Transverse colon (tissue), 4 donors: ENCODE data around the gene ANKRD50. TPM values are rescaled to one million over a fixed set of nuclear protein-coding genes. Genes with fewer than 3 reads are reported as not detected.

Source experiments
- DNase-seq: peaks from one replicate; pipeline ENCODE4 v3.0.0-alpha.2; 2019
- H3K27ac ChIP-seq, 4 donors: fragments of 200-600 bp; sonication (generic); 2 replicates each; pipeline ENCODE4 v1.5.1; 2016 to 2018; ENCODE audit warnings: inconsistent platforms in 4 of 4
- H3K27me3 ChIP-seq: fragments of 200-600 bp; sonication (generic); 2 replicates; pipeline ENCODE4 v1.5.1; 2017; ENCODE audit warnings: inconsistent platforms
- H3K36me3 ChIP-seq, 4 donors: fragments of 200-600 bp; sonication (generic); 2 replicates each; pipeline ENCODE4 v1.5.1; 2017 to 2019; ENCODE audit warnings: inconsistent platforms in 4 of 4
- H3K4me1 ChIP-seq, 4 donors: fragments of 200-600 bp; sonication (generic); 2 replicates each; pipeline ENCODE4 v1.5.1; 2017 to 2020; ENCODE audit warnings: inconsistent platforms in 4 of 4
- H3K4me3 ChIP-seq, 4 donors: fragments of 200-600 bp; sonication (generic); 1 replicate in 1 of 4; 2 replicates in 3 of 4; pipeline versions ENCODE4 v1.5.1 to v1.6.1; 2017 to 2019; ENCODE audit warnings: inconsistent platforms in 4 of 4
- H3K9me3 ChIP-seq, 2 donors: fragments of 200-600 bp; sonication (generic); 2 replicates each; pipeline ENCODE4 v1.5.1; 2017 to 2019; ENCODE audit warnings: inconsistent platforms in 2 of 2
- EP300 ChIP-seq: sonication (generic); formaldehyde crosslinking; IDR thresholded peaks from one replicate; pipeline ENCODE4 v1.6.1; 2017; ENCODE audit warnings: antibody characterized with exemption, low read depth
- POLR2A ChIP-seq: fragments of 450-650 bp; IDR thresholded peaks from one replicate; pipeline ENCODE4 v1.6.1; 2016; ENCODE audit warnings: antibody characterized with exemption, mild to moderate bottlenecking, moderate library complexity
- POLR2AphosphoS5 ChIP-seq, 3 donors: sonication (generic); formaldehyde crosslinking; IDR thresholded peaks; one replicate each; pipeline ENCODE4 v1.6.1; 2016; ENCODE audit warnings: antibody characterized with exemption in 3 of 3
- WGBS, 2 donors: methylation state at CpG; one replicate each; pipeline ENCODE4 v1.1.5; 2018; ENCODE audit warnings: low coverage in 1 of 2; 5-methylcytosine and 5-hydroxymethylcytosine counted together
- in situ Hi-C, 4 donors: fragments of 200-750 bp; cut with MboI; loops; one replicate each; pipeline versions ENCODE4 v1.15.0 to v1.15.1; 2017; ENCODE audit warnings: low sequenced_read_pairs in 3 of 4, low pct_ligation_motif_present in 1 of 4, low pct_unique_long_range_greater_than_20kb in 1 of 4
- intact Hi-C: fragments of 100-400 bp; cut with DNase I; formaldehyde crosslinking; loops from one replicate; pipeline ENCODE4 v1.15.1; 2023; ENCODE audit warnings: low total_unique reads
- total RNA-seq, 4 donors: library from RNA; depleted of rRNA; stranded (reverse); fragments of >200 nt; gene quantifications; one replicate each; pipeline ENCODE4 v1.1.0, GENCODE V29; 2016
- TF ChIP-seq, protein P1 (sequence below), 5 experiments: fragments of 200-600 bp in 3 of 5; fragments of 450-650 bp in 2 of 5; sonication (generic) in 3 of 5; IDR thresholded peaks; 1 replicate in 2 of 5; 2 replicates in 3 of 5; pipeline ENCODE4 v1.5.1; 2016 to 2017; ENCODE audit warnings: antibody characterized with exemption in 5 of 5, inconsistent platforms in 3 of 5, mild to moderate bottlenecking in 2 of 5, moderate library complexity in 1 of 5

ANKRD50 gene
- total RNA-seq, 4 donors from 2014 or later, result 11.9 to 31.8 (median 13.9) TPM

- Histone ChIP-seq H3K4me3 (no peak overlapping the region), H3K4me1 (peaks cover 0 to 7% (median 0%) of the 10 kb centered on the region in 4 donors), H3K9me3 (no peaks in the 10 kb centered on the region), H3K36me3 (no peaks in the 10 kb centered on the region), H3K27ac (no peak overlapping the region), H3K27me3 (no peaks in the 10 kb centered on the region)
- no peak for DNase-seq
- WGBS, 2 donors, result 85 to 88% methylated on average over 4 to 5 of the region's 5 CpGs
- TF ChIP-seq POLR2A, result no peak
- TF ChIP-seq POLR2AphosphoS5 (IDR thresholded peaks at IDR 0.05), result no peak
- no peak for TF ChIP-seq EP300
- TF ChIP-seq, protein P1, sequence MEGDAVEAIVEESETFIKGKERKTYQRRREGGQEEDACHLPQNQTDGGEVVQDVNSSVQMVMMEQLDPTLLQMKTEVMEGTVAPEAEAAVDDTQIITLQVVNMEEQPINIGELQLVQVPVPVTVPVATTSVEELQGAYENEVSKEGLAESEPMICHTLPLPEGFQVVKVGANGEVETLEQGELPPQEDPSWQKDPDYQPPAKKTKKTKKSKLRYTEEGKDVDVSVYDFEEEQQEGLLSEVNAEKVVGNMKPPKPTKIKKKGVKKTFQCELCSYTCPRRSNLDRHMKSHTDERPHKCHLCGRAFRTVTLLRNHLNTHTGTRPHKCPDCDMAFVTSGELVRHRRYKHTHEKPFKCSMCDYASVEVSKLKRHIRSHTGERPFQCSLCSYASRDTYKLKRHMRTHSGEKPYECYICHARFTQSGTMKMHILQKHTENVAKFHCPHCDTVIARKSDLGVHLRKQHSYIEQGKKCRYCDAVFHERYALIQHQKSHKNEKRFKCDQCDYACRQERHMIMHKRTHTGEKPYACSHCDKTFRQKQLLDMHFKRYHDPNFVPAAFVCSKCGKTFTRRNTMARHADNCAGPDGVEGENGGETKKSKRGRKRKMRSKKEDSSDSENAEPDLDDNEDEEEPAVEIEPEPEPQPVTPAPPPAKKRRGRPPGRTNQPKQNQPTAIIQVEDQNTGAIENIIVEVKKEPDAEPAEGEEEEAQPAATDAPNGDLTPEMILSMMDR (IDR thresholded peaks at IDR 0.05), result no peak
- intact Hi-C loops (no loop called here), in situ Hi-C loops (no loop called here)
These were observed 80.1 kb downstream of the ANKRD50 start for GRCh38 chr4:124632439-124632838.

DNA sequence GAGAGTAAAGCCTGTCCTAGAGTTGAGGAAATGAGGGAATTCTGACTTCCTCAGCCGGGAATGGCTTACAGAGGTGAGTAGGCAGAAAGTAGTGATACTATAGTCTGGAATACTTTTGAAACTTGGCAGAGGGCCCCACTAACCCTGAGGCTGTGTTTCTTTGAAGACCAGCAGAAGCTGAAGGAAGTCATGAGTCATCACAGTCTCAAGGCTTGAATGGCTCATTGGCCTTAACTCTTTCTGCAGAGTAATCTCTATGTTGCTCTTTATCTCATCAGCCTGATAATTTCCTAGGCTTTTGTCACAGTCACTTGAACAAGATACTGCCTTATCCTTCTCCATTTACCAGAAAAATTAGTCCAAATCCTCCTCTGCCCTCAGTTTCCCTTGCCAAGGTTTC is 80.8 kb downstream of the ANKRD50 start:
- Histone ChIP-seq H3K4me1 (peaks cover 0 to 7% (median 0%) of the 10 kb centered on the region in 4 donors), H3K27ac (no peak overlapping the region), H3K9me3 (no peaks in the 10 kb centered on the region), H3K27me3 (no peaks in the 10 kb centered on the region), H3K36me3 (no peaks in the 10 kb centered on the region), H3K4me3 (no peak overlapping the region)
- intact Hi-C loops (no loop called here), in situ Hi-C loops (no loop called here)
- 30 to 33% methylated on average over 1 of the region's 1 CpG for WGBS, 2 donors
- peak; percentile 8 for DNase-seq
- TF ChIP-seq POLR2AphosphoS5 (IDR thresholded peaks at IDR 0.05) (no peak), POLR2A (no peak), EP300 (no peak)
- TF ChIP-seq, protein P1 (IDR thresholded peaks at IDR 0.05), result no peak

DNA sequence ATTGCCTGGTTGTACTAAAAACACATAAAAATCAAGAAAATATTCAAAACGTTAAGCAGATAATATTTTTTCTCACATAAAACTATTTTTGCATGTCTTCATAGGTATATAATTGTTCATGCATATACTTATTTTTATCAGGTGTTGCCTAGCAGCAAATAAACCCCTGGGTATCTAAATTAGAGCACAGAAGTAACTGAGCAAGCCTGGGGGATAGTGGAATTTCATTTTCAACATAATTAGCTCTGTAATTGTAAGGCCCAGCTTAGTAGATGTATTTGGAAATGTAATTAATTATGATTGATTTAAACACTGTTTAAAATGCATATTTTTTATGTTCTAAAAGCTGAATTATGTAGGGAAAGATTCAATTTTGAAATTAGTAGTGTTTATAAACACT is 82.9 kb downstream of the ANKRD50 start:
- intact Hi-C loops, result no loop called here
- WGBS, 2 donors, result 65 to 73% methylated on average over 1 of the region's 1 CpG
- TF ChIP-seq POLR2AphosphoS5 (IDR thresholded peaks at IDR 0.05) (no peak), POLR2A (no peak), EP300 (no peak)
- TF ChIP-seq, protein P1 (IDR thresholded peaks at IDR 0.05), result no peak

More for the DNA sequence above, 82.9 kb downstream of the ANKRD50 start:
- no peaks in the 10 kb centered on the region for H3K36me3 ChIP-seq
- DNase-seq, result no peak
- H3K9me3 ChIP-seq, result no peaks in the 10 kb centered on the region
- H3K27me3 ChIP-seq, result no peaks in the 10 kb centered on the region
- peaks cover 0 to 7% (median 0%) of the 10 kb centered on the region in 4 donors for H3K4me1 ChIP-seq
- no peak overlapping the region for H3K4me3 ChIP-seq
- no peak overlapping the region for H3K27ac ChIP-seq
- in situ Hi-C loops, result no loop called here
